Loucy (cell line): ENCODE results near the gene ELL2.

ENCODE experiments used
- EZH2phosphoT487 ChIP-seq: fragments of 200-600 bp; IDR thresholded peaks from 2 replicates; pipeline ENCODE4 v1.6.1; 2018; ENCODE audit warnings: antibody characterized with exemption, mild to moderate bottlenecking, moderate library complexity, borderline replicate concordance
- TF ChIP-seq, protein P1 (sequence below): fragments of 200-600 bp; sonication (generic); conservative IDR thresholded peaks from 2 replicates; pipeline ENCODE4 v1.5.1; 2014; ENCODE audit warnings: mild to moderate bottlenecking, antibody characterized with exemption, low read length

DNA sequence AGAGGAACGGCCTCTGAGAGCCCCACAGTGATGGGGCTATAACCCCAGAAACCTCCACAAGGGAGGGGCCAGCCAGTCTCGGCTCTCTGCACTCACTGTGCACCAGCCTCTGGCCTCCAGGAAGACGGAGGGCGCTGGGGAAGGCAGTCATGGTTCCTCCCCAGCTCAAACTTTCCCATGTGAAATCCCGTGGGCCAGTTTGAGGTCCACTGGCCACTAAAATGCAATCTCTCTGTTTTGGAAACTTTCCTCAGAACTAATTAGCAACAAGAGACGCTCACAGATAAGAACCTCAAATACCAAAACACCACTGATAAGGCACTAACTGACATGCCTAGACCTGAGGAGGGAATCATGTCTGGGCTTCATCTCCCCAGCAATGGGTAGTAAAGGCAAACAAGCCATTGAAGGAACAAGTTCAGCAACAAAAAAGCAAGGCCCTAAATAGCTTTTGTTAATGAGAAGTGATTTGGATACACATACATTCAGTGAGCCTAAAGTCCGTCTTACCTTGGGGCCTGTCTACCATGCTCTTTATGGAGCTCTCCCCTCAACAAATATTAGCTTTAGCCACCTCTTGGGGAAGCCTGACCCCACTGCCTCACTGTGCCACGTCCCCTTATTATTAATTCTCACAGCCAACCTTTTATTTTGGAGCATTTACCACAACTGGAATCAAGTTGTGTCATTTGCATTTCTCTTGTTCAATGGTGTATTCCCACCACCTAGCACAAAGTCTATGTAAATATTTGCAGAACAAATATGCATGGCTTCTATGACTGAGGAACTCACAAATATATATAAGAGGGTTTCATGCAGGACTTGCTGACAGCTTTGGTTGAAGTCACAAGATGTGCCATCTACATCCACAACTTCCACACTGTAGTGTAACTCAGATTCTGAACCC lies 83.0 kb downstream of the ELL2 start:
- TF ChIP-seq, protein P1, sequence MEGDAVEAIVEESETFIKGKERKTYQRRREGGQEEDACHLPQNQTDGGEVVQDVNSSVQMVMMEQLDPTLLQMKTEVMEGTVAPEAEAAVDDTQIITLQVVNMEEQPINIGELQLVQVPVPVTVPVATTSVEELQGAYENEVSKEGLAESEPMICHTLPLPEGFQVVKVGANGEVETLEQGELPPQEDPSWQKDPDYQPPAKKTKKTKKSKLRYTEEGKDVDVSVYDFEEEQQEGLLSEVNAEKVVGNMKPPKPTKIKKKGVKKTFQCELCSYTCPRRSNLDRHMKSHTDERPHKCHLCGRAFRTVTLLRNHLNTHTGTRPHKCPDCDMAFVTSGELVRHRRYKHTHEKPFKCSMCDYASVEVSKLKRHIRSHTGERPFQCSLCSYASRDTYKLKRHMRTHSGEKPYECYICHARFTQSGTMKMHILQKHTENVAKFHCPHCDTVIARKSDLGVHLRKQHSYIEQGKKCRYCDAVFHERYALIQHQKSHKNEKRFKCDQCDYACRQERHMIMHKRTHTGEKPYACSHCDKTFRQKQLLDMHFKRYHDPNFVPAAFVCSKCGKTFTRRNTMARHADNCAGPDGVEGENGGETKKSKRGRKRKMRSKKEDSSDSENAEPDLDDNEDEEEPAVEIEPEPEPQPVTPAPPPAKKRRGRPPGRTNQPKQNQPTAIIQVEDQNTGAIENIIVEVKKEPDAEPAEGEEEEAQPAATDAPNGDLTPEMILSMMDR, result no peak
- TF ChIP-seq EZH2phosphoT487, result no peak
